ENCODE data around the gene RAPSN. TPM values are rescaled to one million over a fixed set of nuclear protein-coding genes. Genes with fewer than 3 reads are reported as not detected.

The RAPSN gene
- total and polyA plus RNA-seq, 2 donors from 2014 or later = 0.28 to 0.41 TPM

DNA sequence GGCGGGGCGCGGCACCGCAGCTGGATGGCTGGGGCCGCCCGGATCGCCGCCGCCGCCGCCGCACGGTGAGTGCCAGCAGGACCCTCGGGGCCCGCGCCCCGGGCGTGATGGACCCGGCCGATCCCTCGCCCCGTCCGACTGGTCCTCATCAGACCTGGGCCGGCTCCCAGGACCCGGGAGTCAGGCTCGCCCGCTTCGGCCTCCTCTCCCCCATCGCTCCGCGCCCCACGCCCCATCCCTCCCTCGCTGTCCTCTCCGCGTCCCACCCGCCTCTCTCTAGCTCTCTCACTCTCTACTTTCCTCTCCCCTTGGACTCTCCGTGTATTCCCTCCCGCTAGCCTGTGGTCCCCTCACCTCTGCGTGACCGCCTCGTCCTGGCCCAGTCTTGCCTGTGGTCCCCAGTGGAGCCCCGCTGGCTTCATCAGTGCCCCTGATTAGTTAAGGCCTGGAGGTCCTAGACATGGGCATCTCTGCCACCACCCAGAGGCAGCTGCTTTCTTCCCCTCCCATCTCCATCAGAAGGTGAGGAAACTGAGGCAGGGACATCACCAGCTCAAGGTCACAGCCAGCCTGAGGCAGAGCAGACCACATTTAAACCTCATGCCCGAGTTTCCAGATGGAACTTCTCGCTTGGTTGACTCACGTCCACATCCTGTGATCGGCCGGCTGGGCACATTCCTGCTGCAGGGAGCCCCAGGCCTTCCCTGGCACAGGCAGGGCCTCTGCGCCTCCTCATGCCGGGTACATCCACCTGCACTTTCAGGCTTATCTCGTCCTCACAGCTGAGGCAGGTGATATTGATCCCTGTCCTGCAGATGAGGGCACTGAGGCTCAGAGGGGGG is 40.1 kb downstream of the RAPSN start:
- Histone ChIP-seq H3K27ac (ENCODE audit: low read depth in 2 of 2, low read length in 2 of 2) (peak overlapping the region; percentile 95 to 97), H3K4me1 (ENCODE audit: control insufficient read depth in 2 of 3, insufficient read depth in 2 of 3, low read depth in 1 of 3, low read length in 3 of 3) (peaks cover 5 to 22% (median 15%) of the 10 kb centered on the region in 3 donors), H3K9me3 (ENCODE audit: control insufficient read depth in 2 of 3, insufficient read depth in 1 of 3, low read length in 3 of 3) (no peaks in the 10 kb centered on the region), H3K9ac (ENCODE audit: low read length in 3 of 3) (peak overlapping the region; percentile 58 to 99 (median 68)), H3K36me3 (ENCODE audit: control insufficient read depth in 2 of 3, insufficient read depth in 3 of 3, low read length in 3 of 3) (peaks cover 0 to 6% (median 0%) of the 10 kb centered on the region in 3 donors), H3K27me3 (ENCODE audit: control insufficient read depth, insufficient read depth, low read length) (no peaks in the 10 kb centered on the region), H3K4me3 (ENCODE audit: low read length in 3 of 3) (peak overlapping the region; percentile 67 to 94 (median 79))
- TF ChIP-seq, protein P1, sequence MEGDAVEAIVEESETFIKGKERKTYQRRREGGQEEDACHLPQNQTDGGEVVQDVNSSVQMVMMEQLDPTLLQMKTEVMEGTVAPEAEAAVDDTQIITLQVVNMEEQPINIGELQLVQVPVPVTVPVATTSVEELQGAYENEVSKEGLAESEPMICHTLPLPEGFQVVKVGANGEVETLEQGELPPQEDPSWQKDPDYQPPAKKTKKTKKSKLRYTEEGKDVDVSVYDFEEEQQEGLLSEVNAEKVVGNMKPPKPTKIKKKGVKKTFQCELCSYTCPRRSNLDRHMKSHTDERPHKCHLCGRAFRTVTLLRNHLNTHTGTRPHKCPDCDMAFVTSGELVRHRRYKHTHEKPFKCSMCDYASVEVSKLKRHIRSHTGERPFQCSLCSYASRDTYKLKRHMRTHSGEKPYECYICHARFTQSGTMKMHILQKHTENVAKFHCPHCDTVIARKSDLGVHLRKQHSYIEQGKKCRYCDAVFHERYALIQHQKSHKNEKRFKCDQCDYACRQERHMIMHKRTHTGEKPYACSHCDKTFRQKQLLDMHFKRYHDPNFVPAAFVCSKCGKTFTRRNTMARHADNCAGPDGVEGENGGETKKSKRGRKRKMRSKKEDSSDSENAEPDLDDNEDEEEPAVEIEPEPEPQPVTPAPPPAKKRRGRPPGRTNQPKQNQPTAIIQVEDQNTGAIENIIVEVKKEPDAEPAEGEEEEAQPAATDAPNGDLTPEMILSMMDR (IDR thresholded peaks at IDR 0.05; ENCODE audit: borderline replicate concordance, extremely low read depth, insufficient read depth) = no peak
- peak; percentile 81 to 91 (median 88) for DNase-seq
- FAIRE-seq = no peak
- intact Hi-C loops (cut with DNase I) = no loop called here

DNA sequence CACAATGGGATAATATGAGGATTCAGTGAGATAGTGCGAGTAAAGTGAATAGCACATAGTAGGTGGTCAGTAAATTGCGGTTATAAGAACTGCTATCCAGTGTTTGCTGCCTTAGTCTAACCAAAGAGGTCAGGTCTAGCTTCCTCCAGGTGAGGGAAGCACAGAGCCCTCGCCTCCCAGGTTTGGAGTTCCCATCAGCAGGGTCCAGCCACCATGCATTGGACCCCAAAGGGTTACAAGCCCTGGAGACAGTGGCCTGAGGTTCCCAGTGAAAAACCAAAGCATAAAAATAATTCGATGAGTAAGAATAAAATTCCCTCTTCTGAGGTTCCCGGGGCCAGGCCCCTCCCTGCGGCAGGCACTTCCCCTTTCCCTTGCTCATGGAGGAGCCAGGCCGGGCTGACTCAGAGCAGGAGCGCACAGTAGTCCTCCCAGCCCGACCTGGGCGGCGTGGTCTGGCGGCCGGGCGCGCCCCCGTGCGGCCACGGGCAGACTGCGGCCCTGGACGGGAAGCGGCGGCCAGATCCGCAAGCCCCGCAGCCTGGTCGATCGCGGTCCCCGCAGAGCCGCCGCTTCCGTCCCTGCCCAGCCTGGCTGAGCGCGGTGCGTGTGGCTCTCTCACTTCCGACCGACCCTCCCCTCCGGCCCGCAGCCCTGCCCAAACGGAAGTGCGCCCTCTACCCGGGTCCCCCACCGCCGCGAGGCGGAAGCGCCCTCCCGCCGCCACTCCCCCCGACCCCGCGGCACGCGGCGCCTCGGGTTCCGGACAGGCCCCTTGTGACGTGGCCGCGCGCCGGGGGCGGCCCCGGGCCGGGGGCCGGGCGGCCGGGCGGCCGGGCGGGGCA is 41.0 kb downstream of the RAPSN start, which contains the start of gene SLC39A13:
TSS of gene SLC39A13 (plus strand) at position 845 of the 845 bp plus-strand sequence. CDS start 1,505 bp downstream, outside the sequence.
- Histone ChIP-seq H3K4me1 (ENCODE audit: control insufficient read depth in 2 of 3, insufficient read depth in 2 of 3, low read depth in 1 of 3, low read length in 3 of 3) (peaks cover 5 to 22% (median 15%) of the 10 kb centered on the region in 3 donors), H3K9ac (ENCODE audit: low read length in 3 of 3) (peak within 1 kb of the TSS; percentile 95 to 99 (median 99)), H3K4me3 (ENCODE audit: low read length in 3 of 3) (peak within 1 kb of the TSS; percentile 88 to 97 (median 94)), H3K27ac (ENCODE audit: low read depth in 2 of 2, low read length in 2 of 2) (peak within 1 kb of the TSS; percentile 97 to 99), H3K36me3 (ENCODE audit: control insufficient read depth in 2 of 3, insufficient read depth in 3 of 3, low read length in 3 of 3) (peaks cover 0 to 5% (median 0%) of the 10 kb centered on the region in 3 donors), H3K9me3 (ENCODE audit: control insufficient read depth in 2 of 3, insufficient read depth in 1 of 3, low read length in 3 of 3) (no peaks in the 10 kb centered on the region), H3K27me3 (ENCODE audit: control insufficient read depth, insufficient read depth, low read length) (no peaks in the 10 kb centered on the region)
- TF ChIP-seq, protein P1 (IDR thresholded peaks at IDR 0.05; ENCODE audit: borderline replicate concordance, extremely low read depth, insufficient read depth) = peak; percentile 73
- intact Hi-C loops (cut with DNase I) = no loop called here
- FAIRE-seq = no peak
- peak; percentile 96 to 99 (median 97) for DNase-seq

DNA sequence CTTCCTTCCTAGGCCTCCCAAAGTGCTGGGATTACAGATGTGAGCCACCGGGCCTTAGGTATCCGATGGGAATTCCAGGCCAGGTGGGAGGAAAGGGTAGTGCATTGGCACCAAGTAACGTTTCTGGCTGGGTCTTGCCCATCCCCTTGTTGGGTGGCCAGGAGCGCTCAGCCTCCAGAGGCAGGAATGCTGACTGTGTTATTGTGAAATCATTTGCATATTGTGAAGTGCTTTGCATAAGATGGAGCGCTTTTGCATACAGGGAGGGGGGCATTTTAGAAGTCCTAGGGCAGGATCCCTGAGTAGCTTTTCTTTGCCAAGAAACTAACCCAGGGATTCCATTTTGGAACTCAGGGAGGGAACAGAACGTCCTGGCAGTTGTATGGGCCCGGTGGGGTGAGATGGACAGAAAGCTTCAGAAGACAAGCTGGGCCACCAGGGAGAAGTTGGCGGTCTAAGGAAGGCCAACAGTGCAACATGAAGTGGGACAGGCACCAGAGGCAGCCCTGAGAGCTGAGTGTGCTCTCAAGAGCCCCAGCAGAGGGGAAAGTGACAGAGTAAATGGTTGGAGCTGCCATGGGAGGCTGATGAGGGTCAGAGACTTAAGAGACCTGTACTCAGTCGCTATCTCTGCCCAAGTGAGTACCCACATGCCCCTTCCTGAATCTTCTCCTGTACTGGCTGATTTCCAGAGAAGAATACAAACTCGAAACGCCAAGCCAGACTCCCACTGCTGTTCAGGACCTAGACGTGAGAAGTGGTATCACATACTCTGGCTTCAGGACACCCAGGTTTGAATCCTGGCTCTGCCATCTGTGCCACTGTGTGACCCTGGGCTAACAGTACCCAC is 41.8 kb downstream of the RAPSN start:
- intact Hi-C loops (cut with DNase I) = no loop called here
- H3K9me3 ChIP-seq (ENCODE audit: control insufficient read depth in 2 of 3, insufficient read depth in 1 of 3, low read length in 3 of 3) = no peaks in the 10 kb centered on the region
- peak overlapping the region; percentile 73 to 97 (median 88) for H3K4me3 ChIP-seq (ENCODE audit: low read length in 3 of 3)
- peaks cover 5 to 22% (median 15%) of the 10 kb centered on the region in 3 donors for H3K4me1 ChIP-seq (ENCODE audit: control insufficient read depth in 2 of 3, insufficient read depth in 2 of 3, low read depth in 1 of 3, low read length in 3 of 3)
- H3K27ac ChIP-seq (ENCODE audit: low read depth in 2 of 2, low read length in 2 of 2) = peak overlapping the region; percentile 89 to 99
- DNase-seq (peak in 2 of 5 donors; percentile 51 to 67), FAIRE-seq (no peak)
- peaks cover 0 to 5% (median 0%) of the 10 kb centered on the region in 3 donors for H3K36me3 ChIP-seq (ENCODE audit: control insufficient read depth in 2 of 3, insufficient read depth in 3 of 3, low read length in 3 of 3)
- peak overlapping the region; percentile 86 to 99 (median 95) for H3K9ac ChIP-seq (ENCODE audit: low read length in 3 of 3)
- TF ChIP-seq, protein P1 (IDR thresholded peaks at IDR 0.05; ENCODE audit: borderline replicate concordance, extremely low read depth, insufficient read depth) = no peak
- no peaks in the 10 kb centered on the region for H3K27me3 ChIP-seq (ENCODE audit: control insufficient read depth, insufficient read depth, low read length)

Measured in kidney (tissue), 14 donors.